Osteocyte (in vitro differentiated cells): ENCODE results near the gene ASTN2. TPM values are rescaled to one million over a fixed set of nuclear protein-coding genes. Genes with fewer than 3 reads are reported as not detected.

Experiments used
- DNase-seq: peaks from one replicate; pipeline ENCODE4 v3.0.0; 2021; ENCODE audit warnings: mixed read lengths; ENCODE audit not compliant: unreplicated experiment; ENCODE audit errors: extremely low spot score
- H3K27ac Mint-ChIP-seq: one replicate; pipeline ENCODE4 v1.8.0; 2021; ENCODE audit warnings: mild to moderate bottlenecking, mixed read lengths; ENCODE audit not compliant: unreplicated experiment
- H3K27me3 Mint-ChIP-seq: one replicate; pipeline ENCODE4 v1.8.0; 2021; ENCODE audit warnings: mixed read lengths; ENCODE audit not compliant: unreplicated experiment
- H3K36me3 Mint-ChIP-seq: one replicate; pipeline ENCODE4 v1.8.0; 2021; ENCODE audit warnings: mixed read lengths; ENCODE audit not compliant: unreplicated experiment
- H3K4me1 Mint-ChIP-seq: one replicate; pipeline ENCODE4 v1.8.0; 2021; ENCODE audit warnings: mixed read lengths; ENCODE audit not compliant: unreplicated experiment
- H3K4me3 Mint-ChIP-seq: one replicate; pipeline ENCODE4 v1.8.0; 2021; ENCODE audit warnings: mild to moderate bottlenecking, moderate library complexity, mixed read lengths; ENCODE audit not compliant: unreplicated experiment
- H3K9me3 Mint-ChIP-seq: one replicate; pipeline ENCODE4 v1.8.0; 2021; ENCODE audit warnings: mixed read lengths; ENCODE audit not compliant: unreplicated experiment
- CTCF ChIP-seq: fragments of 200-600 bp; sonication (generic); IDR thresholded peaks from 2 replicates; pipeline ENCODE4 v1.5.0; 2021; ENCODE audit warnings: antibody characterized with exemption, mild to moderate bottlenecking, moderate library complexity
- total RNA-seq: library from RNA; stranded (reverse); gene quantifications from 2 replicates; pipeline ENCODE4 v1.2.1, GENCODE V29; 2021

ASTN2 gene
- total RNA-seq, 1 donor from 2014 or later, result 2.3 TPM

- DNase-seq, result no peak
- Mint-ChIP-seq H3K4me3 (no peak overlapping the region), H3K4me1 (no peaks in the 10 kb centered on the region), H3K36me3 (no peaks in the 10 kb centered on the region), H3K27ac (no peak overlapping the region), H3K27me3 (no peaks in the 10 kb centered on the region), H3K9me3 (peaks cover 2% of the 10 kb centered on the region)
- no peak for TF ChIP-seq CTCF
Observed at GRCh38 chr9:117325831-117326230, 89.0 kb downstream of the ASTN2 start.

GRCh38 chr9:117325110-117325731 lies 89.6 kb downstream of the ASTN2 start:
- no peak for DNase-seq
- no peak overlapping the region for H3K27ac Mint-ChIP-seq
- H3K9me3 Mint-ChIP-seq, result no peaks in the 10 kb centered on the region
- no peaks in the 10 kb centered on the region for H3K36me3 Mint-ChIP-seq
- no peak for TF ChIP-seq CTCF
- H3K27me3 Mint-ChIP-seq, result no peaks in the 10 kb centered on the region
- no peaks in the 10 kb centered on the region for H3K4me1 Mint-ChIP-seq
- H3K4me3 Mint-ChIP-seq, result no peak overlapping the region

DNA sequence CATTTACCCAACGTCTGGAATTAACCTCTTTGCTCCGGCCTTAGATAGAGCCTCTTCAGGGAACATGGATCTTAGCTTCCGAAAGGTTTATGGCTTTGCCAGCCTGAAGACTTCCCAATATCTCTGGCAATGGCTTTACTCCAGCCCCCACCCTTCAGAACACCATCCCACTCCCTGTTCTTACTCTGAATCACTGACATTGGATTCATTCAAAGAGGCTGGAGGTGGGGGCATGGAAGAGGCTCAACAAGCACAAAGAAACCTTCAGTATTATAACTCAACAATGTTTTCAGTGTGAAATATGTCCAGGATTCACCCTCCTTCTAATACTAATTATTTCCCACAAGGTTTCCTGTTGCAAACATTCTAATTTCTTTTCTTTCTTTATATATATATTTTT lies 91.5 kb downstream of the ASTN2 start:
- Mint-ChIP-seq H3K4me3 (no peak overlapping the region), H3K4me1 (no peaks in the 10 kb centered on the region), H3K9me3 (no peaks in the 10 kb centered on the region), H3K36me3 (no peaks in the 10 kb centered on the region), H3K27ac (no peak overlapping the region), H3K27me3 (no peaks in the 10 kb centered on the region)
- DNase-seq, result no peak
- TF ChIP-seq CTCF, result no peak

DNA sequence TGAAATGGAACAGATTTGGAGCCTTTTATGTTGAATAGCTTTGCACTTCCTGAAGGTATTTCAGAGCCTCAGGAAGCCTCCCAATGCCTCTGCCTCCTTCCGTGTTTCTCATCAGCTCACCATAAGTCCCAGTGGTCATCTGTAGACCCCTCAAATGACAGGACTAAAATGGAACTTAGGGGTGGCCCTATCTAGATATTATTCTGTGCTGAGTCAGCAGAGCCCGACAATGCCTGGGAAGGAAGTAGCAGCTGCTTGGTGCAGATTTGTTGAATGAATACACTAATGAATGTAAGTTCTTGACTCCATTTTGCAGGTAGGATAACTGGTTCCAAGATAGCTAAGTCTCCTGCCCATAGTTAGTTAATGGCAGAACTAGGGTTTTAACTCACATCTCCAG lies 97.7 kb downstream of the ASTN2 start:
- no peaks in the 10 kb centered on the region for H3K36me3 Mint-ChIP-seq
- no peak for DNase-seq
- H3K4me3 Mint-ChIP-seq, result no peak overlapping the region
- no peak overlapping the region for H3K27ac Mint-ChIP-seq
- H3K9me3 Mint-ChIP-seq, result no peaks in the 10 kb centered on the region
- H3K27me3 Mint-ChIP-seq, result no peaks in the 10 kb centered on the region
- no peaks in the 10 kb centered on the region for H3K4me1 Mint-ChIP-seq
- TF ChIP-seq CTCF, result no peak

DNA sequence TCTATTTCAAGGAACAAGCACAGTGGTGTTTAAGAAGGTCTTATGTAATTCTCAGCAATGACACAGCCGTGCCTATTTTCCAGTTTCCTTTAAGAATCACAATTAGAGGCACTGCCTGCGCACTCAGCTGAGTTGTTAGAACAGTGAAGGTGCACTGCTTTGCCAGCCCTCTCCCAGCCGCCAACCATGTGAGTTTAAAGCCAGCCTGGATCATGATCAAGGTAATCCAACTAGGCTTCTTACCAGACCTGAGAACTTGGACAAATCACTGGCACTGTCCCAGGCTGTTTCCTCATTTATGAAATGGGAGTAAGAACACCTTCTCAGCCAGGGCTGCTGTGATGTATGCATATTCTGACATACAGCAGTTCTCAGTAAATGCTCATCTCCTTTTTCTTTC lies 99.6 kb downstream of the ASTN2 start:
- Mint-ChIP-seq H3K4me1 (no peaks in the 10 kb centered on the region), H3K27ac (no peak overlapping the region), H3K4me3 (no peak overlapping the region), H3K36me3 (no peaks in the 10 kb centered on the region), H3K9me3 (no peaks in the 10 kb centered on the region), H3K27me3 (no peaks in the 10 kb centered on the region)
- no peak for DNase-seq
- TF ChIP-seq CTCF, result no peak
